Heart left ventricle (tissue), 16 donors: ENCODE results near the gene KCNQ4. TPM values are rescaled to one million over a fixed set of nuclear protein-coding genes. Genes with fewer than 3 reads are reported as not detected.

Experiments
- ATAC-seq, 4 donors: fragments of 200-7000 bp; cut with Tn5 transposase; one replicate each; pipeline ENCODE4 v1.9.1; 2020 to 2022; ENCODE audit warnings: moderate library complexity in 4 of 4, mild to moderate bottlenecking in 3 of 4, moderate number of reproducible peaks in 1 of 4
- DNase-seq, 5 donors: peaks; one replicate each; pipeline ENCODE4 v3.0.0-alpha.2; 2020
- H3K27ac ChIP-seq, 12 donors: fragments of 200-600 bp; sonication (generic) in 4 of 12; one replicate each; pipeline versions ENCODE4 v1.5.0 to v1.8.0; 2016 to 2022; ENCODE audit warnings: mild to moderate bottlenecking in 2 of 12
- H3K27me3 ChIP-seq, 9 donors: fragments of 200-600 bp; sonication (generic) in 2 of 9; one replicate each; pipeline versions ENCODE4 v1.5.1 to v1.8.0; 2016 to 2022; ENCODE audit warnings: mild to moderate bottlenecking in 3 of 9
- H3K36me3 ChIP-seq, 9 donors: fragments of 200-600 bp; sonication (generic) in 2 of 9; one replicate each; pipeline versions ENCODE4 v1.5.0 to v1.8.0; 2018 to 2022; ENCODE audit warnings: mild to moderate bottlenecking in 2 of 9
- H3K4me1 ChIP-seq, 12 donors: fragments of 200-600 bp; sonication (generic) in 4 of 12; one replicate each; pipeline versions ENCODE4 v1.5.0 to v1.8.0; 2016 to 2022; ENCODE audit warnings: mild to moderate bottlenecking in 3 of 12
- H3K4me3 ChIP-seq, 12 donors: fragments of 200-600 bp; sonication (generic) in 4 of 12; one replicate each; pipeline versions ENCODE4 v1.5.0 to v1.8.0; 2017 to 2022; ENCODE audit warnings: mild to moderate bottlenecking in 9 of 12, moderate library complexity in 4 of 12
- H3K9me3 ChIP-seq, 12 donors: fragments of 200-600 bp; sonication (generic) in 4 of 12; one replicate each; pipeline versions ENCODE4 v1.5.0 to v1.8.0; 2016 to 2022; ENCODE audit warnings: mild to moderate bottlenecking in 1 of 12
- POLR2A ChIP-seq, 2 donors: fragments of 450-650 bp; IDR thresholded peaks; one replicate each; pipeline ENCODE4 v1.6.1; 2017; ENCODE audit warnings: antibody characterized with exemption in 2 of 2, mild to moderate bottlenecking in 2 of 2, moderate library complexity in 2 of 2
- WGBS, 4 donors: extraction: QIAGEN DNeasy Blood & Tissue Kit in 2 of 4; methylation state at CpG; one replicate each; pipeline versions ENCODE4 v1.1.5 to v1.1.7; 2013 to 2018; 5-methylcytosine and 5-hydroxymethylcytosine counted together
- intact Hi-C, 10 donors: fragments of 100-400 bp; cut with DNase I; formaldehyde crosslinking; loops; one replicate each; pipeline versions ENCODE4 v1.11.1 to v1.14.2; 2022
- polyA plus RNA-seq, 2 donors: library from polyadenylated mRNA; stranded (reverse); fragments of 200-250 nt; gene quantifications; one replicate each; pipeline ENCODE4 v1.2.3, GENCODE V29; 2013
- total RNA-seq, 9 donors: library from RNA; depleted of rRNA in 2 of 9; stranded (reverse); fragments of >200 nt in 2 of 9; fragmentation: NEBNext Ultra II Directional in 3 of 9; extraction: Animal tissue kit (Norgen Biotek cat#: 25700) in 3 of 9; gene quantifications; one replicate each; pipeline versions ENCODE4 v1.1.0 to v1.2.4, GENCODE V29; 2016 to 2023
- TF ChIP-seq, protein P1 (sequence below), 12 donors: fragments of 200-600 bp; sonication (generic) in 4 of 12; IDR thresholded peaks; one replicate each; pipeline versions ENCODE4 v1.5.0 to v1.8.0; 2018 to 2022; ENCODE audit warnings: antibody characterized with exemption in 12 of 12, mild to moderate bottlenecking in 5 of 12
- donor health status: ischemic (EF 13 %, LVEDD 7.1; RV severe dilation, severe dysfunction).
- donor health status: healthy with polysubstance abuse.
- donor health status: DM: no; HTN: yes; CAD: no.
- donor health status: DM: no; HTN: no; CAD: no.
- donor health status: ischemic (EF 25% LVEDD 6.9; RV normal size, moderate dysfunction).
- donor health status: ischemic (EF 25% LVEDD 5.7; RV mildly dilated, moderate dysfunction).
- donor health status: healthy.
- donor health status: DM: yes; HTN: yes; CAD: no.
- donor health status: ischemic (EF 35%, LVEDD 5.7; RV mildly dilated, moderate dysfunction).
- donor health status: nonischemic (EF 11% LVEDD 7.7; RV severe dilation, severe dysfunction).
- donor health status: DM: yes; HTN: yes; CAD: no.
- donor health status: PGD.
- donor health status: ischemic (EF 29% LVEDD 5.4; RV normal size, mild dysfunction).
- donor health status: nonischemic (EF 23%, LVEDD 6.1; RV moderate dilation, normal function).

KCNQ4 gene
- total and polyA plus RNA-seq, 11 donors, result 1.3 to 4.4 (median 1.9) TPM

GRCh38 chr1:40794048-40794447, 10.5 kb downstream of the KCNQ4 start:
- intact Hi-C loops, result no loop called here
- WGBS, 4 donors, result 80 to 97% (median 91%) methylated on average over 4 of the region's 4 CpGs
- no peaks in the 10 kb centered on the region for H3K36me3 ChIP-seq
- DNase-seq (no peak), ATAC-seq (no peak)
- no peak for TF ChIP-seq POLR2A (IDR thresholded peaks at IDR 0.05)
- TF ChIP-seq, protein P1, sequence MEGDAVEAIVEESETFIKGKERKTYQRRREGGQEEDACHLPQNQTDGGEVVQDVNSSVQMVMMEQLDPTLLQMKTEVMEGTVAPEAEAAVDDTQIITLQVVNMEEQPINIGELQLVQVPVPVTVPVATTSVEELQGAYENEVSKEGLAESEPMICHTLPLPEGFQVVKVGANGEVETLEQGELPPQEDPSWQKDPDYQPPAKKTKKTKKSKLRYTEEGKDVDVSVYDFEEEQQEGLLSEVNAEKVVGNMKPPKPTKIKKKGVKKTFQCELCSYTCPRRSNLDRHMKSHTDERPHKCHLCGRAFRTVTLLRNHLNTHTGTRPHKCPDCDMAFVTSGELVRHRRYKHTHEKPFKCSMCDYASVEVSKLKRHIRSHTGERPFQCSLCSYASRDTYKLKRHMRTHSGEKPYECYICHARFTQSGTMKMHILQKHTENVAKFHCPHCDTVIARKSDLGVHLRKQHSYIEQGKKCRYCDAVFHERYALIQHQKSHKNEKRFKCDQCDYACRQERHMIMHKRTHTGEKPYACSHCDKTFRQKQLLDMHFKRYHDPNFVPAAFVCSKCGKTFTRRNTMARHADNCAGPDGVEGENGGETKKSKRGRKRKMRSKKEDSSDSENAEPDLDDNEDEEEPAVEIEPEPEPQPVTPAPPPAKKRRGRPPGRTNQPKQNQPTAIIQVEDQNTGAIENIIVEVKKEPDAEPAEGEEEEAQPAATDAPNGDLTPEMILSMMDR (IDR thresholded peaks at IDR 0.05), result no peak
- H3K27me3 ChIP-seq, result no peaks in the 10 kb centered on the region
- H3K27ac ChIP-seq, result peak overlapping the region in 1 of 12 donors; percentile 2
- no peaks in the 10 kb centered on the region for H3K9me3 ChIP-seq
- no peak overlapping the region for H3K4me3 ChIP-seq
- H3K4me1 ChIP-seq, result peaks cover 0 to 22% (median 10%) of the 10 kb centered on the region in 12 donors

GRCh38 chr1:40794974-40795715, 11.6 kb downstream of the KCNQ4 start:
- DNase-seq, result no peak
- intact Hi-C loops, result no loop called here
- peaks cover 0 to 33% (median 19%) of the 10 kb centered on the region in 12 donors for H3K4me1 ChIP-seq

DNA sequence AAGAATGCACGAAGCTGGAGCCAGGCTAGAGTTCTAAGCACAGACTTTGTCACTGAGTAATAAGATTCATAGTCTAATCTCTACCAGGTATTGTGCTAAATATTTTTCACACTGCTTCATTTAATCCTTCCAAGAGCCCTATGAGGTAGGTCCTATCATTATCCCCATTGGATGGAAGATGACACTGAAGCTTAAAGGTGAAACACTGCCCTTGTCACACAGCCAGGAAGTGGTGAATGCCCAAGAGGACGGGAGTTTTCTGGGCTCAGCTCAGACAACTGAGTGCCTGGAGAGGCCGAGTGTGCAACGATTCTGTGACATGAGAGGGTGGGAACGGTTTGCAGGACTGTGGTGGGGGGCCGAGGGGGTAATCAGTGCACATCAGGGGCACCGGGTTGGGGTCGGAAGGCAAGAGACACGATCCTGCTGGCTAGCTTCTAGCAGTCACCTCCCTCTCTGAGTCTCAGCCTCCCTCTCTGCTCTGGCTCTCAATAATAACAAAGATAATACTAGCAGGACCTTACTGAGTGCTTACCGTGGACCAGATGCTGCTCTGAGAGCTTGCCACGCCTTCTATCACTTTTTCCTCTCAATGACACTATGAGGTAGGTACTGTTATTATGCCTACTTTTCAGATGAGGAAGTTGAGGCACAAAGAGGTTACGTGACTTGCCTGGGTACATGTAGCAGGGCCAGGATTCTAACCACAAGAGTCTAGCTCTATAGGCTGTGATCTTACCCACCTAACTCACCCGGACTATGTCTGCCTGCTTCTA, 12.4 kb downstream of the KCNQ4 start:
- intact Hi-C loops, result no loop called here
- no peak for ATAC-seq
- 54 to 65% (median 62%) methylated on average over 11 to 13 of the region's 13 CpGs for WGBS, 4 donors
- H3K27me3 ChIP-seq, result no peaks in the 10 kb centered on the region
- peak overlapping the region in 1 of 12 donors; percentile 79 for H3K27ac ChIP-seq
- H3K4me3 ChIP-seq, result no peak overlapping the region
- no peak for DNase-seq
- H3K9me3 ChIP-seq, result no peaks in the 10 kb centered on the region
- TF ChIP-seq, protein P1 (IDR thresholded peaks at IDR 0.05), result no peak
- TF ChIP-seq POLR2A (IDR thresholded peaks at IDR 0.05), result no peak
- H3K36me3 ChIP-seq, result no peaks in the 10 kb centered on the region
- H3K4me1 ChIP-seq, result peaks cover 0 to 34% (median 20%) of the 10 kb centered on the region in 12 donors

More at GRCh38 chr1:40794974-40795715, 11.6 kb downstream of the KCNQ4 start:
- Histone ChIP-seq H3K36me3 (no peaks in the 10 kb centered on the region), H3K9me3 (no peaks in the 10 kb centered on the region), H3K27me3 (no peaks in the 10 kb centered on the region), H3K27ac (peak overlapping the region in 1 of 12 donors; percentile 79), H3K4me3 (no peak overlapping the region)
- WGBS, 4 donors, result 84 to 94% (median 87%) methylated on average over 10 of the region's 10 CpGs
- TF ChIP-seq, protein P1 (IDR thresholded peaks at IDR 0.05), result no peak
- no peak for TF ChIP-seq POLR2A (IDR thresholded peaks at IDR 0.05)
- no peak for ATAC-seq
